C4-2B (cell line): ENCODE measurements around the gene AKAP11.

Source experiments
- CTCF ChIP-seq: fragments of 450-650 bp; conservative IDR thresholded peaks from 2 replicates; pipeline ENCODE4 v1.5.1; 2017; ENCODE audit warnings: mild to moderate bottlenecking
- ZFX ChIP-seq: fragments of 450-650 bp; IDR thresholded peaks from 2 replicates; pipeline ENCODE4 v1.6.1; 2017

GRCh38 chr13:42239644-42240043 lies 32.3 kb upstream of the AKAP11 start:
- TF ChIP-seq CTCF = no peak
- TF ChIP-seq ZFX = no peak
